HEK293 (cell line): Measurements from ENCODE around the gene OR8B8.
"Not testable (repeated sequence)": the region's sequence is repeated elsewhere in the genome, so short reads cannot be mapped to it uniquely, and the experiment has no call there.

ENCODE experiments used
- TSHZ1 ChIP-seq: fragments of 450-650 bp; formaldehyde crosslinking; IDR thresholded peaks from 2 replicates; pipeline ENCODE4 v1.5.1; 2016; ENCODE audit warnings: missing biosample characterization, missing genetic modification characterization, borderline replicate concordance
- ZBTB10 ChIP-seq: fragments of 450-650 bp; formaldehyde crosslinking; IDR thresholded peaks from 2 replicates; pipeline ENCODE4 v1.5.1; 2016; ENCODE audit warnings: missing biosample characterization, missing genetic modification characterization

GRCh38 chr11:124396847-124397246, 48.6 kb downstream of the OR8B8 start:
- TF ChIP-seq TSHZ1 (tag by site-specific recombination); ZBTB10: not testable (repeated sequence)
